Measurements from ENCODE around the gene REXO5.

DNA sequence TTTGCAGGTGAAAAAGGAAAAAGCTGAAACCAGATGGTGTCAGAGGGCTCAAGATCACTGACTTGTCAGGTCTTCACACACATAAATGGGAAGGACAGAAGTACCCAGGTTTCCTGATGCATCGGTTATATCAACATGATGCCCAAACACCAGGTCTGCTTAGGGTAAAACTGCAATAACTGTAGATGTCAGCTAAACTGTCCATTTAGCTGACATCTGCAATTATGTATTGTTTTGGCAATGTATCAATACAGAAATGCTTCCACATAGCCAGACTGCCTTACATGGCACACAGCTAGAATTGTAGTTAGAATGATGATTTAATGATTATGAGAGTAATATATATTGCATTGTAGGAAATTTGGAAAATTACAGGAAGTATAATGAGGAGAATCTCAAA, 37.5 kb upstream of the REXO5 start:
- TF ChIP-seq, protein P1, sequence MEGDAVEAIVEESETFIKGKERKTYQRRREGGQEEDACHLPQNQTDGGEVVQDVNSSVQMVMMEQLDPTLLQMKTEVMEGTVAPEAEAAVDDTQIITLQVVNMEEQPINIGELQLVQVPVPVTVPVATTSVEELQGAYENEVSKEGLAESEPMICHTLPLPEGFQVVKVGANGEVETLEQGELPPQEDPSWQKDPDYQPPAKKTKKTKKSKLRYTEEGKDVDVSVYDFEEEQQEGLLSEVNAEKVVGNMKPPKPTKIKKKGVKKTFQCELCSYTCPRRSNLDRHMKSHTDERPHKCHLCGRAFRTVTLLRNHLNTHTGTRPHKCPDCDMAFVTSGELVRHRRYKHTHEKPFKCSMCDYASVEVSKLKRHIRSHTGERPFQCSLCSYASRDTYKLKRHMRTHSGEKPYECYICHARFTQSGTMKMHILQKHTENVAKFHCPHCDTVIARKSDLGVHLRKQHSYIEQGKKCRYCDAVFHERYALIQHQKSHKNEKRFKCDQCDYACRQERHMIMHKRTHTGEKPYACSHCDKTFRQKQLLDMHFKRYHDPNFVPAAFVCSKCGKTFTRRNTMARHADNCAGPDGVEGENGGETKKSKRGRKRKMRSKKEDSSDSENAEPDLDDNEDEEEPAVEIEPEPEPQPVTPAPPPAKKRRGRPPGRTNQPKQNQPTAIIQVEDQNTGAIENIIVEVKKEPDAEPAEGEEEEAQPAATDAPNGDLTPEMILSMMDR (IDR thresholded peaks at IDR 0.05): no peak
- no peak for TF ChIP-seq EP300 (IDR thresholded peaks at IDR 0.05)
